ENCODE results near the gene CREBZF.
"Not testable (repeated sequence)": the region's sequence is repeated elsewhere in the genome, so short reads cannot be mapped to it uniquely, and the experiment has no call there.

Gene CREBZF

DNA sequence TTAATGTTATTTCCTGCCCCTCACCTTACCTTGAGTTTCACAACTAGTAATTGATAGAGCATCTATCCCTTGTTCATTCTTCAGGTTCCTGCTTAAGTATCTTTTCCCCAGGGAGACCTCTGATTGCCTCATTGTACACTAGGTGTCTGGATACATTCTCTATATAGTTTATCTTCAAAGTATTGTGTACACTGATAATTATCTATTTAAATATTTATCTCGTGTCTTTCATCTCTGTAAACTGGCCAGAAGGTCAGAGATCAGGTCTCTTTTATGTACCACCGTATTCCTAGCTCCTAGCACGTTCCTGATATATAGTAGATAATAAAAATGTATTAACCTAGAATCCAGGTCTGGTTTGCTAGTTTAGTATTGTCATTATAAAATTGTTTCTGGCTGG, 30.2 kb downstream of the CREBZF start:
- in situ Hi-C loops (cut with HindIII; ENCODE audit: low pct_ligation_motif_present, low pct_unique_long_range_greater_than_20kb, low sequenced_read_pairs), result no loop called here
- DNase-seq, result no peak

DNA sequence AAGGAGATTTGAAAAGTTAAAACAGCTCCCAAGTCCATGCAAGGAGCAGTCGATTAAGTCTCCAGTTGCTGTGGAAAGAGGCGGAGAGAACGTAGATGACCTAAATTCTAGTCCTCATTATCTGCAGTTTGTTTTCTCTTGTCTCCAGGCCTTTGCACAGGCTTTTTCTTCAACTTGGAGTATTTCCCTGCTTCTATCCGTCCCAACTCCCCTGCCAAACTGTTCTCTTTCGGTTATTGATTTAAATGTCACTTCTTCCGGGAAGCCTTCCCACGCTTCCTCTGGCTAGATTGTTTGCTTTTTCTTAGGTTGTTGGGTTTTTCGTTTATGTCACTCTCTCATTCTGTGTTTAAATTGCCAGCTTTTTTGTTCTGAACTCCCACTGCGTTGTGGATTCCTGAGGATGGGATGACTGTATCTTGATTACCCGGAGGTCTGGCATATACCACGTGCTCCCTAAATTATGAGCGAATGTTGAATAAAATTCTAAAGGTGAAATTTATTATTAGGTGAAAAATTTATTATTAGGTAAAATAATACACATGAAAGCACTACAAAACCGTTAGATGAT, 36.1 kb downstream of the CREBZF start:
- DNase-seq, result no peak

GRCh38 chr11:85627998-85628770, 36.7 kb downstream of the CREBZF start, which contains the start of gene TMEM126B:
TMEM126B (plus strand) TSS chr11:85628593; CDS start chr11:85628608, 15 bp downstream.
- DNase-seq, result peak; percentile 96
- in situ Hi-C loops (cut with HindIII; ENCODE audit: low pct_ligation_motif_present, low pct_unique_long_range_greater_than_20kb, low sequenced_read_pairs), result no loop called here

More for the DNA sequence above, 36.1 kb downstream of the CREBZF start:
- in situ Hi-C loops (cut with HindIII; ENCODE audit: low pct_ligation_motif_present, low pct_unique_long_range_greater_than_20kb, low sequenced_read_pairs), result no loop called here

GRCh38 chr11:85627332-85627997, 37.5 kb downstream of the CREBZF start, which contains the start of gene DLG2:
DLG2 (minus strand) TSS chr11:85627344.
- peak; percentile 42 for DNase-seq
- in situ Hi-C loops (cut with HindIII; ENCODE audit: low pct_ligation_motif_present, low pct_unique_long_range_greater_than_20kb, low sequenced_read_pairs), result no loop called here

DNA sequence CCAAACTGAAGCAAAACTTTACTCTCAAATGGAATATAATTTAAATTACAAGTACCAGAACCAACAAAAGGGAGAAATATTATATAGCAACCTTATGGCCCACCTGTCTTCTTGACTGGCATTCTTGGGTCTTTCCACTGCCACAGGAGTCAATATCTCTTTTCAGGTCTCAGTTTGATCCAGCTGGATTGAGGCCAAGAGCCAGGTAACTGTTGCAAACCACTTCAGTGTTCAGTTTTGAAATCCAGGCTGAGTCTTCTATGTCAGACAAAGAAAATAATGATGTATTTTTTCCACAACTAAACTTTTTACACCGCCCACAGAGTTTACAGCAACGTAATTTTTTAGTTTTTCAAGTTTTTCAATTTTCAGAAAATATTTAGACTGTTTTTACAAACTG, 38.4 kb downstream of the CREBZF start:
- in situ Hi-C loops (cut with HindIII; ENCODE audit: low pct_ligation_motif_present, low pct_unique_long_range_greater_than_20kb, low sequenced_read_pairs), result no loop called here
- no peak for DNase-seq

DNA sequence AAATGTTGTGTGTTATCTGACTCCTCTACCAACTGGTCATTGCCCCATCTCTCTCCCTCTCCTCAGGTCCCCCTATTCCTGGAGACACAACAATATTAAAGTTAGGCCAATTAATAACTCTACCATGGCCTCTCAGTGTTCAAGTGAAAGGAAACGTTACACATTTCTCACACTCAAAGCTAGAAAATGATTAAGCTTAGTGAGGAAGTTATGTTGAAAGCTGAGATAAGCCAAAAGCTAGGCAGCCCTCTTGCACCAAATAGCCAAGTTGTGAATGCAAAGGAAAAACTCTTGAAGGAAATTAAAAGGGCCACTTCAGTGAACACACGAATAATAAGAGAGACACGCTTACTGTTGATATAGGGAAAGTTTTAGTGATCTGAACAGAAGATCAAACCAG, 44.7 kb downstream of the CREBZF start:
- in situ Hi-C loops (cut with HindIII; ENCODE audit: low pct_ligation_motif_present, low pct_unique_long_range_greater_than_20kb, low sequenced_read_pairs), result no loop called here
- no peak for DNase-seq

DNA sequence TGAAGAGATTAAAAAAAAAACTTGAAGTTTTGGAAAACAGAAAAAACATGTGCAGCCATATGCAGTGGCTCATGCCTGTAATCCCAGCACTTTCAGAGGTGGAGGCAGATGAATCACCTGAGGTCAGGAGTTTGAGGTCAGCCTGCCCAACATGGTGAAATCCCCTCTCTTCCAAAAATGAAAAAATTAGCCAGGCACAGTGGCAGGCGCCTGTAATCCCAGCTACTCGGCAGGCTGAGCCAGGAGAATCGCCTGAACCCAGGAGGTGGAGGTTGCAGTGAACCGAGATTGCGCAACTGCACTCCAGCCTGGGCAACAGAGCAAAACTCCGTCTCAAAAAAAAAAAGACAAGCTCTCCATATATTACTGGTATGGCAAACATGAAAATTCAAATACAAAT, 45.4 kb downstream of the CREBZF start:
- DNase-seq, result no peak
- in situ Hi-C loops (cut with HindIII; ENCODE audit: low pct_ligation_motif_present, low pct_unique_long_range_greater_than_20kb, low sequenced_read_pairs), result no loop called here

GRCh38 chr11:85611643-85612042, 53.3 kb downstream of the CREBZF start:
- in situ Hi-C loops (cut with HindIII; ENCODE audit: low pct_ligation_motif_present, low pct_unique_long_range_greater_than_20kb, low sequenced_read_pairs); DNase-seq: not testable (repeated sequence)

Data from ACHN (cell line).